ENCODE results near the gene EYA2.

DNA sequence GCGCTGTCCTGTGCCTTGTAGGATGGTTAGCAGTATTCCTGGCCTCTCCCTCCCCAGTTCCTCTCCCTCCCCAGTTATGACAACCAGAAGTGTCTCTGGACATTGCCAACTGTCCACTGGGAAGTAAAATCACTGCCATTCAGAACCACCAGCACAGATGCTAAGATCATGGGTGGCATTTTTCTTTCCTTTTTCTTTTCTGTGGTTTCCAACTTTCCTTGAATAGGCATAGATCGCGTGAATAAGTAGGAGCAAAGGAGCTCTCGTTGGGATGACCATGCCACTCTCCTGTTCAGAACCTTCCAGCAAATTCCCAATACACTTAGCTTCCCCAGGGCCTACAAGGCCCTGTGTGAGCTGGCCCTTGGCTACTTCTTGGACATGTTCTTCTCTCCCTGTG lies 59.0 kb downstream of the EYA2 start:
- TF ChIP-seq, protein P1, sequence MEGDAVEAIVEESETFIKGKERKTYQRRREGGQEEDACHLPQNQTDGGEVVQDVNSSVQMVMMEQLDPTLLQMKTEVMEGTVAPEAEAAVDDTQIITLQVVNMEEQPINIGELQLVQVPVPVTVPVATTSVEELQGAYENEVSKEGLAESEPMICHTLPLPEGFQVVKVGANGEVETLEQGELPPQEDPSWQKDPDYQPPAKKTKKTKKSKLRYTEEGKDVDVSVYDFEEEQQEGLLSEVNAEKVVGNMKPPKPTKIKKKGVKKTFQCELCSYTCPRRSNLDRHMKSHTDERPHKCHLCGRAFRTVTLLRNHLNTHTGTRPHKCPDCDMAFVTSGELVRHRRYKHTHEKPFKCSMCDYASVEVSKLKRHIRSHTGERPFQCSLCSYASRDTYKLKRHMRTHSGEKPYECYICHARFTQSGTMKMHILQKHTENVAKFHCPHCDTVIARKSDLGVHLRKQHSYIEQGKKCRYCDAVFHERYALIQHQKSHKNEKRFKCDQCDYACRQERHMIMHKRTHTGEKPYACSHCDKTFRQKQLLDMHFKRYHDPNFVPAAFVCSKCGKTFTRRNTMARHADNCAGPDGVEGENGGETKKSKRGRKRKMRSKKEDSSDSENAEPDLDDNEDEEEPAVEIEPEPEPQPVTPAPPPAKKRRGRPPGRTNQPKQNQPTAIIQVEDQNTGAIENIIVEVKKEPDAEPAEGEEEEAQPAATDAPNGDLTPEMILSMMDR (IDR thresholded peaks at IDR 0.05): no peak
- no peak for TF ChIP-seq POLR2A (IDR thresholded peaks at IDR 0.05)
